NCI-H748 (cell line): ENCODE measurements around the gene STOML1.

Experiments
- DNase-seq: peaks from one replicate; lab custom pipeline; 2025; ENCODE audit not compliant: unreplicated experiment; lab: John Stamatoyannopoulos, UW

STOML1 gene

DNA sequence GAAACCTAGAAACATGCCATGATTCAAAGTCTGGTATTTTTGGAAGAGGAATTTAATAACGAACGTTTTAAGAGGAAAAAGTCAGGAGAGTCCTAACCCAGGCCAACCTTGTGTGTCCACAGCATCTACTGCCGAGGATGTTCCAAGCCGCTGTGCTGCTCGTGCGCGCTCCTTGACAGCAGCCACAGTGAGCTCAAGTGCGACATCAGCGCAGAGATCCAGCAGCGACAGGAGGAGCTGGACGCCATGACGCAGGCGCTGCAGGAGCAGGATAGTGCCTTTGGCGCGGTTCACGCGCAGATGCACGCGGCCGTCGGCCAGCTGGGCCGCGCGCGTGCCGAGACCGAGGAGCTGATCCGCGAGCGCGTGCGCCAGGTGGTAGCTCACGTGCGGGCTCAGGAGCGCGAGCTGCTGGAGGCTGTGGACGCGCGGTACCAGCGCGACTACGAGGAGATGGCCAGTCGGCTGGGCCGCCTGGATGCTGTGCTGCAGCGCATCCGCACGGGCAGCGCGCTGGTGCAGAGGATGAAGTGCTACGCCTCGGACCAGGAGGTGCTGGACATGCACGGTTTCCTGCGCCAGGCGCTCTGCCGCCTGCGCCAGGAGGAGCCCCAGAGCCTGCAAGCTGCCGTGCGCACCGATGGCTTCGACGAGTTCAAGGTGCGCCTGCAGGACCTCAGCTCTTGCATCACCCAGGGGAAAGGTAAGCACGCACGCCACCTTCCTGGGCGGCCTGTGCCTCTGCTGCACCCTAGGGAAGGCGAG is 30.8 kb upstream of the STOML1 start:
- no peak for DNase-seq

DNA sequence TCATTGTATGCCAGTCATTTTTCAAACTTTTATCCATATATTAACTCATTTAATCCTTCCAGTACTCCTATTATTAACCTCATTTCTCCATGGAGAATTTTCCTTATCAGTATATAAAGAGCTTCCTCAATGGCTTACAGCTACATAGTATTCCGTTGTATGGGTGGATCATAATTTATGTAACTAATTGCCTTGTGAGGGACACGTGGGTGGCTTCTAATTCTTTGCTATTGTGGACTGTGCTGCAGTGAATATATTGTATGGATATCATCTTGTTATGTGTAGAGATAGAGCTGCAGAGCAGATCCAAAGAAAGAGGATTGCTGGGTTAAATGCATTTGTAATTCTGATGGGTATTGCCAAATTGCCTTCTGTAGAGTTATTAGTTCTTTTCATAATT is 27.6 kb upstream of the STOML1 start:
- no peak for DNase-seq

GRCh38 chr15:74013374-74013894 is 21.3 kb upstream of the STOML1 start:
- no peak for DNase-seq

DNA sequence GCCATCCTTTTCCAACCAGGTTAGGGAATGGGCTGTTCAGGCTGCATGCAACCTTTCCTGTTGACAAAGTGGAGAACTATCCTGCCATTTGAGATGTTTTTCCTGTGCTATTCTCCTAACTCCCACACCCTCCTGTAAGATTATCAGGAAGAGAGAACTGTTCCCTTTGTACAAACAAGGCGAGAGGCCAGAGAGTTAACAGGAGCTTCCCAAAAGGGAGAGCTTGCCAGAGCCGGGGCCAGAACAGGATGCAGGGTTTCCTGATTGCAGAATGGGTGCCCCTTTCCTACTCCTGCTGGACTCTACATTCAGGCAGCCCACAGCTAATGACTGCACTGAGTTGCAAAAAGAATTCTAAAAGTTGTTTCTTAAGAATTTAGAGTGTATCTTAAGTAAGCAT is 19.5 kb upstream of the STOML1 start:
- no peak for DNase-seq

DNA sequence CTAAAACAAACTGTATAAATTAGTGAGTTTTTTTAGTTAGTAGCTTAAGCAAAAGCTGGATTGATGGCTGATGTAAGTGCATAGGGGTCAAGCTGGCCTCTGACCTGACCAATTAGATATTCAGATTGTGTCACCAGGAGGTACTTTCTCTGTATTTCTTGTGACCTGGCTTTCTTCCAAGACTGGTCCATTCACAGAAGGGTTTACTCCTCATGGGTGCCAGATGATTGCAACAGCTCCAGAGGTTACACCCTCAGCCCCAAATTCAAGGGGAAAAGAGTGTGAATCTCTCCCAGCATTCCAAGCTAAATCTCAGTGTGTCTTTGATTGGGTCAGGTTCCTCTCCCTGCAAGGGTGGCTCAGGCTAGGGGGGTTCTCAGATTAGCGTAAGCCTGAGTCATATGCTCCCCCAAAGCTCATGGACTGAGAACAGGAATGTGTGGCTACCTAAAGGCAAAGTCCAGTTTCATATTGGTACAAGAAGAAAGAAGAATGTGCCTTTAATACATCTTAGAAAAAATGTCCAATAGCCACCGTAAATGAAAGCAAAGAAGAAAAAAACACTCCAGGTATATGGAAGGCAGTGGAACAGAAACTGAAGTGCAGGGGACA is 18.9 kb upstream of the STOML1 start:
- no peak for DNase-seq

DNA sequence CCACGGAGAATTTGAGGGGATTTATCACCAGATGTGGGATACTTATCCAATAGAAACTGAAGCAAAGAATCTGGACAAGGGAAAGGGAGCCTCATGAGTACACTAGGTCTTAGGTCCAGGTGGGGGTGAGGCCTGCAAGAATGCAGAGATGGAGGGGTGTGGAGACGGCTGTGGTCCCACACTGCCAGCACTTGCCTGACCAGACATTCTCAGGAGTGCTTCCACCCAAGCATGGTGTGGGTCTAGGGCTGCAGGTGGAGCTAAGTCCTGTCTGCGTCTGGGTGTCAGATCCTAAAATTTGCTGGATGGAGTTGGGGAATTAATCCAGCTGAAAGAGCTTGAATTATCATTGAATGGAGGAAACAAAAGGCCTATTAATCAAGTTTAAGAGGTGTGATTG is 16.8 kb upstream of the STOML1 start:
- no peak for DNase-seq

- no peak for DNase-seq
Measured at GRCh38 chr15:74007820-74008371, 15.8 kb upstream of the STOML1 start.

- DNase-seq = no peak
Measured at GRCh38 chr15:74006774-74007639, 14.9 kb upstream of the STOML1 start.

DNA sequence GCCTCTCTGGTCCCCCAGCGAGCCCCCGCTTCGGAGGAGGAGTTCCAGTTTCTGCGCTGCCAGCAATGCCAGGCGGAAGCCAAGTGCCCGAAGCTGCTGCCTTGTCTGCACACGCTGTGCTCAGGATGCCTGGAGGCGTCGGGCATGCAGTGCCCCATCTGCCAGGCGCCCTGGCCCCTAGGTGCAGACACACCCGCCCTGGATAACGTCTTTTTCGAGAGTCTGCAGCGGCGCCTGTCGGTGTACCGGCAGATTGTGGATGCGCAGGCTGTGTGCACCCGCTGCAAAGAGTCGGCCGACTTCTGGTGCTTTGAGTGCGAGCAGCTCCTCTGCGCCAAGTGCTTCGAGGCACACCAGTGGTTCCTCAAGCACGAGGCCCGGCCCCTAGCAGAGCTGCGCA is 5.9 kb upstream of the STOML1 start:
- no peak for DNase-seq

- DNase-seq = no peak
Measured at GRCh38 chr15:73996939-73997338, 4.8 kb upstream of the STOML1 start.

- DNase-seq = no peak
Measured at GRCh38 chr15:73996267-73996666, 4.2 kb upstream of the STOML1 start.

- peak; percentile 23 for DNase-seq
Measured at GRCh38 chr15:73994912-73995622, 3.0 kb upstream of the STOML1 start.

DNA sequence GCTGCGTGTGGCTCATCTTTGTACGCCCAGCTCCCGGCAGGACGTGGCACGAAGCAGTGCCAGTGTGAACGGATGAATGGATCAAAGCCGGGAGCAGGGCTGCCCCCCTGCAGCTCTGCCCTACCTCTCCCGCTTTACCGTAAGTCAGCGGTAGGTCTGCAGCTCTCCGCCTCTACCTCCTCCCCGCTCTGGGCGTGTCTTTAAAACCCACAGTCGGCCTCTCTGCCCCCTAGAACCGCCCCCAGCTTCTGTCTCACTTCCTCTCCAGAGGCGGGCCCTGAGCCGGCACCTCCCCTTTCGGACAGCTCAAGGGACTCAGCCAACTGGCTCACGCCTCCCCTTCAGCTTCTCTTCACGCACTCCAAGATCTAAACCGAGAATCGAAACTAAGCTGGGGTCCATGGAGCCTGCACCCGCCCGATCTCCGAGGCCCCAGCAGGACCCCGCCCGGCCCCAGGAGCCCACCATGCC is 2.4 kb upstream of the STOML1 start, which contains the start of gene PML:
Gene PML (plus strand): TSS at position 304 of the 471 bp plus-strand sequence. CDS start 97 bp downstream, at position 401.
- DNase-seq = peak; percentile 92

DNA sequence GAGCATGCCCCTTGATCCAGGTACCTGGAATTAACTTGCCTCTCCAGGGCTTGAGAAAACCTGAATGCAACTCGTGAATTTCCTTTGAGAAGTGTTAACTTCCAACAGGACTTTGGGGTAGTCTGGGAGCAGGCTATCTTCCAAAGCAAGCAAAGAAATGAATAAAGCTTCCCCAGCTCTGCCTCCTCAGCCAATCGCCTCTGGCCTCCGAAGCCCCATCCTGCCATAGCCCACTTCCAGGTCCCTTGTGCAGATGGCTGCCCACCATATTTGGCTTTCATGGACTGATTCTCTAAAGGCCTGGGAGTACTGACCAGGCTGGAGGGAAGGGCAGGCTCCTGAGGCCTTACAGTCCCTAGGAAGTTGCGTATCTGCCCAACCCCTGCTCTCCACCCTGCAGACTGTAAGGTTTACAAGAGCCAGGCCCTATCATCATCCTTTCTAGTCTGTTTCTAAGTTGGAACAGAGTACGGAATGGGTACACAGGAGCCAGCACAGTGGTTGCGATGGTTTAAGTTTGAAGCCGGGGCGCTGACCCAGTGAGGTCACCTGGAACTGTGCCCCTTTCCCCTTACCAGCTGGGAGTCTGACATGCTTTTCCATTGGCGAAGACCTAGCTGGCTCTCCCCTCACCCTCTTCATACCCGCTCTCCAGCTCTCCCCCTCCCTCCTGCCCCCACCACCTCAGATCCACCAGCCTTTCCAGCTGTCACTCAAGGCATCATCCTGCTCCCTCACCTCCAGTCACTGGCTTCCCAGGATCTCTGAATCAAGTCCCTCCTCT is 1.3 kb upstream of the STOML1 start:
- no peak for DNase-seq

- DNase-seq = no peak
Measured at GRCh38 chr15:73992594-73992898, 451 bp upstream of the STOML1 start.

- DNase-seq = no peak
Measured at GRCh38 chr15:73991260-73991659, 835 bp downstream of the STOML1 start.

GRCh38 chr15:73990250-73991005 is 1.7 kb downstream of the STOML1 start:
- peak; percentile 28 for DNase-seq

- no peak for DNase-seq
Measured at GRCh38 chr15:73989001-73989798, 2.9 kb downstream of the STOML1 start.
